AG10803 (cell line): ENCODE results near the gene PALM2AKAP2.

Experiments used
- DNase-seq: peaks from one replicate; pipeline ENCODE4 v3.0.0; 2010; ENCODE audit warnings: low read depth
- H3K4me3 ChIP-seq: 2 replicates; pipeline ENCODE4 v1.5.1; 2011; ENCODE audit warnings: mild to moderate bottlenecking, low read length, control low read depth
- CTCF ChIP-seq: conservative IDR thresholded peaks from 2 replicates; pipeline ENCODE4 v1.5.1; 2011; ENCODE audit warnings: mild to moderate bottlenecking, low read length, control low read depth, inconsistent platforms

The PALM2AKAP2 gene

DNA sequence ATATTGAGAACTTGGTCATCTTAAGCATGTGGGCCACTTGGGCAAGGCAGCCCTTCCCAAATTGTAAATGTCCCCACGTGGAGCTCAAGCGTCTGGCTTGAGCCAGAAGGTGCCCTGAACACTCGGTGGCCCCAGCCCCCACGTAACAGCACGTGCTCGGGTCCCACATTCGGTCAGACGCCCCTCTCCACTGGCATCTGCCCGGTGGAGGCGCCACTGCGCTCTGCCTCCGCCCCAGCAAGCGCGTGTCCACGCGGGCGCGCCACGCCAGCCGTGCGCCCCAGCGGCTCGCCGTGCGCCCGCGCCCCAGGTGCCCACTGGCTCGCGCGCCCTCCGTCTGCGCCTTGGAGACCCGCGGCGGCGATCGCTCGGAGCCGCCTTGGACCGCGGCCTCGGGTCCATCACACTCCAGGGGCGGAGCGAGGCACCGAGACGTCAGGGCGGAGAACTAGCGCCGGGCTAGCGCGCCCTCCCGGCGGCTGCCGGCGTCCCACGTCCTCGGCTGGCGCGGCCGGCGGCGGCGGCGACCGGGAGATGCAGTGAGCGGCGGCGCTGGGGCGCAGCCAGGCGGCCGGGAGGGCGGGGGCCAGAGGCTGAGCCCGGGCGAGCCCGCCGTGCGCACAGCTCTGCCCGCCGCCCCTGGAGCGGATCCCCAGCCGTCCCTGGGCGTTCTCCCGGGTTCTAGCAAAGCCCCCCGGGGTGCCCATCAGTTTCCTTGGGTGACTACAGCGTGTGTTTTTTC lies at the start of gene PALM2AKAP2:
Gene PALM2AKAP2 (plus strand): TSS at position 488 of the 742 bp plus-strand sequence. CDS start 291 bp downstream, outside the sequence.
- TF ChIP-seq CTCF: peak; percentile 10; the same call in 1 of the 2 replicates
- DNase-seq: peak; percentile 73
- H3K4me3 ChIP-seq: peak within 1 kb of the TSS; percentile 84

DNA sequence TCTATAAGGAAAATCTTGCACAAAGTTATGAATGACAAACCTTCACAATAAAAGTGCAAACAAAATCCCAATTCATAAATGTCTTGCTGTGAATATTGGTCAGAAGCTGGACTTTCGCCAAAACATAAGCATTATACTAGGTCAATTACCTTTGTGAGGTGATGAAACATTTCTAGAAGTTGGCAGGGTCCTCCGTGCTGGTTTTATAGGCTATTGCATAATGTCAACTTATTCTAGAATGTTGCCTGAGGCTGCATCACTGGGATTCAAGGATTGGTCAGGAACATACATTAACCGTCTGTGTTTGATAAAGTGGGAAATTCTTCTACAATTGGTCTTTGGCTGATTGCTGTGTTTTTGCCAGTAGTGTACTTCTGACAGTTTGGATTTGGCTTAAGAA lies 49.8 kb upstream of the PALM2AKAP2 start:
- no peak overlapping the region for H3K4me3 ChIP-seq
- peak; percentile 60 for DNase-seq
- no peak for TF ChIP-seq CTCF

DNA sequence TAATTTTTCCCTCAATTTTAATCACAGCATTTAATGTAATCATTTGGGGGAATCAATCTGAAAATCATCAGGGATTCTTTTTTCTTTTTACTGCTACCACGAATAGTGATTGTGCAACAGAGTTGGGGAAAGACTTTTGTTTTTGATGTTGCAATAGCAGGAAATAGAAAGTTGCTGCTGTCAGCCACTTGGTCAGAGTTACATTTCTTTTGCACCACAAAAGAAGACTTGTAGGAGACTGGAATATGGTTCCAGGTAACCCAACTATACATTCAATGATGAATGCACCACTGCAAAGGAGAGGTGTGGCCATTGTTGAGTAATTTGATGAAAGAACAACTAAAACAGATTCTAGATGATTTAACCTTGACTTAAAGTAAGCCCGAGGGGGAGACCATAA lies 46.3 kb upstream of the PALM2AKAP2 start:
- H3K4me3 ChIP-seq: no peak overlapping the region
- no peak for TF ChIP-seq CTCF
- DNase-seq: peak; percentile 74

GRCh38 chr9:109734814-109735213 lies 45.2 kb upstream of the PALM2AKAP2 start:
- DNase-seq: no peak
- no peak for TF ChIP-seq CTCF
- H3K4me3 ChIP-seq: no peak overlapping the region

DNA sequence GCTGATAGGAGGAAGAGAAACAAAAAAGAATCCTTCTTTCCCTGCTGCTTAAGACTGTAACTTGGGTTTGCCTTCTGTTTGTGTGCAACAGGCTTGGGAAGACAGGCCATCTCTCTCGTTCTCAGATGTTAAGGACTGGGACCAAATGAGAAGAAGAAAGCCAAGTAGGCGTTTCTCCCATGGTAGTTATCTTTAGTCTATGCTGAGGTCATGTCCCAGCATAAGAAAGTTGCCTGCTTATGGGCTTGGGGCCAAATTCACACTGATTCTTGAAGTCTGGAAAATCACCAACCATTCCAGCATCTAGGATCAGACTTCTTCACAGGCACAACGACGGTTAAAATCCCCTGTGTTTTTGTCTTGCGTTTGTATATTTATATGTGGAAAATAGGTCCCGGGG lies 44.2 kb upstream of the PALM2AKAP2 start:
- no peak overlapping the region for H3K4me3 ChIP-seq
- no peak for TF ChIP-seq CTCF
- DNase-seq: no peak

- H3K4me3 ChIP-seq: no peak overlapping the region
- no peak for DNase-seq
- no peak for TF ChIP-seq CTCF
Observed at GRCh38 chr9:109737295-109737694, 42.7 kb upstream of the PALM2AKAP2 start.

- no peak overlapping the region for H3K4me3 ChIP-seq
- TF ChIP-seq CTCF: no peak
- DNase-seq: no peak
Observed at GRCh38 chr9:109739760-109740159, 40.2 kb upstream of the PALM2AKAP2 start.
